SK-MEL-5 (cell line): ENCODE results near the gene NTHL1. TPM values are rescaled to one million over a fixed set of nuclear protein-coding genes. Genes with fewer than 3 reads are reported as not detected.

Source experiments
- DNase-seq: peaks from one replicate; pipeline ENCODE4 v3.0.0-alpha.2; 2016; ENCODE audit warnings: low read depth, low spot score
- in situ Hi-C: cut with HindIII; loops from 2 replicates; pipeline ENCODE4 v1.10.0; 2016; ENCODE audit warnings: low sequenced_read_pairs, high pct_unique_total_duplicates, low pct_unique_long_range_greater_than_20kb
- total RNA-seq: library from RNA; depleted of rRNA; stranded (reverse); fragments of >200 nt; shearing (Covaris generic); gene quantifications from 2 replicates; pipeline ENCODE4 v1.2.3, GENCODE V29; 2014

Gene NTHL1
- total RNA-seq, 1 experiment from 2014 or later: 27.0 TPM

GRCh38 chr16:2086106-2086742 lies 38.6 kb upstream of the NTHL1 start:
- in situ Hi-C loops: no loop called here
- no peak for DNase-seq

GRCh38 chr16:2085669-2086068 lies 38.0 kb upstream of the NTHL1 start:
- in situ Hi-C loops: no loop called here
- peak; percentile 8 for DNase-seq

GRCh38 chr16:2084895-2085625 lies 37.4 kb upstream of the NTHL1 start:
- no peak for DNase-seq
- in situ Hi-C loops: no loop called here

- no peak for DNase-seq
- in situ Hi-C loops: no loop called here
Observed at GRCh38 chr16:2083876-2084780, 36.5 kb upstream of the NTHL1 start.

GRCh38 chr16:2083409-2083808 lies 35.8 kb upstream of the NTHL1 start:
- DNase-seq: no peak
- in situ Hi-C loops: no loop called here

- in situ Hi-C loops: no loop called here
- no peak for DNase-seq
Observed at GRCh38 chr16:2082983-2083364, 35.3 kb upstream of the NTHL1 start.

GRCh38 chr16:2082171-2082982 lies 34.7 kb upstream of the NTHL1 start:
- in situ Hi-C loops: no loop called here
- no peak for DNase-seq

- no peak for DNase-seq
- in situ Hi-C loops: no loop called here
Observed at GRCh38 chr16:2081201-2082084, 33.8 kb upstream of the NTHL1 start.

- DNase-seq: no peak
- in situ Hi-C loops: no loop called here
Observed at GRCh38 chr16:2079991-2080390, 32.4 kb upstream of the NTHL1 start.

GRCh38 chr16:2079311-2079800 lies 31.7 kb upstream of the NTHL1 start:
- in situ Hi-C loops: no loop called here
- DNase-seq: no peak

- DNase-seq: no peak
- in situ Hi-C loops: no loop called here
Observed at GRCh38 chr16:2078691-2079090, 31.1 kb upstream of the NTHL1 start.

GRCh38 chr16:2078096-2078495 lies 30.5 kb upstream of the NTHL1 start:
- no peak for DNase-seq
- in situ Hi-C loops: no loop called here

- in situ Hi-C loops: no loop called here
- no peak for DNase-seq
Observed at GRCh38 chr16:2077696-2078095, 30.1 kb upstream of the NTHL1 start.

GRCh38 chr16:2077016-2077415 lies 29.4 kb upstream of the NTHL1 start:
- in situ Hi-C loops: no loop called here
- no peak for DNase-seq

- DNase-seq: no peak
- in situ Hi-C loops: no loop called here
Observed at GRCh38 chr16:2076072-2076865, 28.6 kb upstream of the NTHL1 start.

- in situ Hi-C loops: no loop called here
- DNase-seq: no peak
Observed at GRCh38 chr16:2075631-2076030, 28.0 kb upstream of the NTHL1 start.
